ENCODE results near the gene ADAMTS8.

GRCh38 chr11:130390071-130390758 is 38.2 kb downstream of the ADAMTS8 start:
- TF ChIP-seq POLR2A (IDR thresholded peaks at IDR 0.05) (no peak), CTCF (IDR thresholded peaks at IDR 0.05 in 8 of 11, conservative IDR thresholded peaks at IDR 0.05 in 3 of 11) (peak in 1 of 11 experiments; percentile 24)

Measured in spleen (tissue), 7 donors.